Prostate gland (tissue), 2 donors: ENCODE results near the gene CPOX. TPM values are rescaled to one million over a fixed set of nuclear protein-coding genes. Genes with fewer than 3 reads are reported as not detected.

Experiments used
- DNase-seq: peaks from one replicate; pipeline ENCODE4 v3.0.0-alpha.2; 2019; ENCODE audit warnings: low spot score
- H3K27ac ChIP-seq, 2 donors: fragments of 200-600 bp; sonication (generic); 2 replicates each; pipeline ENCODE4 v1.5.1; 2017 to 2019
- H3K27me3 ChIP-seq: fragments of 200-600 bp; sonication (generic); replicated peaks from 2 replicates; pipeline ENCODE4 v1.5.1; 2019; ENCODE audit not compliant: insufficient read depth
- H3K36me3 ChIP-seq, 2 donors: fragments of 200-600 bp; sonication (generic); 1 replicate in 1 of 2; 2 replicates in 1 of 2; pipeline versions ENCODE4 v1.5.1 to v1.8.1; 2017 to 2019
- H3K4me1 ChIP-seq: fragments of 200-600 bp; sonication (generic); replicated peaks from 2 replicates; pipeline ENCODE4 v1.5.1; 2019
- H3K4me3 ChIP-seq, 2 donors: fragments of 200-600 bp; sonication (generic); 2 replicates each; pipeline ENCODE4 v1.5.1; 2017 to 2019
- H3K9me3 ChIP-seq: fragments of 200-600 bp; sonication (generic); 2 replicates; pipeline ENCODE4 v1.5.1; 2017
- CTCF ChIP-seq, 4 experiments: fragments of 200-600 bp in 2 of 4; fragments of 450-650 bp in 2 of 4; sonication (generic) in 2 of 4; IDR thresholded peaks; 1 replicate in 3 of 4; 2 replicates in 1 of 4; pipeline ENCODE4 v1.5.1; 2016 to 2019; ENCODE audit warnings: antibody characterized with exemption in 4 of 4, mild to moderate bottlenecking in 2 of 4, moderate library complexity in 2 of 4
- POLR2A ChIP-seq: fragments of 450-650 bp; IDR thresholded peaks from one replicate; pipeline ENCODE4 v1.6.1; 2016; ENCODE audit warnings: antibody characterized with exemption, mild to moderate bottlenecking
- POLR2AphosphoS5 ChIP-seq: sonication (generic); formaldehyde crosslinking; IDR thresholded peaks from one replicate; pipeline ENCODE4 v1.6.1; 2017; ENCODE audit warnings: antibody characterized with exemption
- WGBS: methylation state at CpG from one replicate; pipeline ENCODE4 v1.1.5; 2018; 5-methylcytosine and 5-hydroxymethylcytosine counted together
- intact Hi-C: fragments of 100-400 bp; cut with DNase I; formaldehyde crosslinking; loops from one replicate; pipeline ENCODE4 v1.14.2; 2022
- total RNA-seq, 2 donors: library from RNA; depleted of rRNA; stranded (reverse); fragments of >200 nt; gene quantifications; one replicate each; pipeline ENCODE4 v1.1.0, GENCODE V29; 2016

CPOX gene
- total RNA-seq, 2 donors from 2014 or later: 25.3 to 25.6 TPM

GRCh38 chr3:98626151-98626550 is 32.7 kb upstream of the CPOX start:
- intact Hi-C loops: no loop called here
- WGBS: 91% methylated on average over 4 of the region's 4 CpGs

GRCh38 chr3:98623572-98624280 is 30.3 kb upstream of the CPOX start:
- intact Hi-C loops: no loop called here
- H3K36me3 ChIP-seq: no peaks in the 10 kb centered on the region
- H3K27ac ChIP-seq: no peak overlapping the region
- H3K27me3 ChIP-seq: no peaks in the 10 kb centered on the region
- no peak overlapping the region for H3K4me3 ChIP-seq
- DNase-seq: no peak
- no peaks in the 10 kb centered on the region for H3K4me1 ChIP-seq
- WGBS: 79% methylated on average over 3 of the region's 3 CpGs
- TF ChIP-seq POLR2A (no peak), CTCF (IDR thresholded peaks at IDR 0.05) (no peak), POLR2AphosphoS5 (no peak)
- no peaks in the 10 kb centered on the region for H3K9me3 ChIP-seq

More at GRCh38 chr3:98626151-98626550, 32.7 kb upstream of the CPOX start:
- H3K9me3 ChIP-seq: no peaks in the 10 kb centered on the region
- DNase-seq: no peak
- H3K36me3 ChIP-seq: no peaks in the 10 kb centered on the region
- no peaks in the 10 kb centered on the region for H3K4me1 ChIP-seq
- H3K27ac ChIP-seq: no peak overlapping the region
- no peaks in the 10 kb centered on the region for H3K27me3 ChIP-seq
- no peak overlapping the region for H3K4me3 ChIP-seq
- no peak for TF ChIP-seq POLR2AphosphoS5
- no peak for TF ChIP-seq POLR2A
- TF ChIP-seq CTCF (IDR thresholded peaks at IDR 0.05): no peak

GRCh38 chr3:98617841-98618240 is 24.4 kb upstream of the CPOX start:
- intact Hi-C loops: no loop called here
- Histone ChIP-seq H3K36me3 (no peaks in the 10 kb centered on the region), H3K9me3 (no peaks in the 10 kb centered on the region), H3K27me3 (no peaks in the 10 kb centered on the region), H3K4me1 (no peaks in the 10 kb centered on the region), H3K27ac (no peak overlapping the region), H3K4me3 (no peak overlapping the region)
- WGBS: 88% methylated on average over 2 of the region's 2 CpGs
- no peak for TF ChIP-seq CTCF (IDR thresholded peaks at IDR 0.05)
- TF ChIP-seq POLR2AphosphoS5: no peak
- no peak for TF ChIP-seq POLR2A
- DNase-seq: no peak

- 86% methylated on average over 4 of the region's 4 CpGs for WGBS
- intact Hi-C loops: no loop called here
- Histone ChIP-seq H3K27me3 (no peaks in the 10 kb centered on the region), H3K27ac (no peak overlapping the region), H3K4me3 (no peak overlapping the region), H3K9me3 (no peaks in the 10 kb centered on the region), H3K36me3 (no peaks in the 10 kb centered on the region), H3K4me1 (no peaks in the 10 kb centered on the region)
- no peak for DNase-seq
- TF ChIP-seq CTCF (IDR thresholded peaks at IDR 0.05): no peak
- TF ChIP-seq POLR2A: no peak
- no peak for TF ChIP-seq POLR2AphosphoS5
These were observed 20.2 kb upstream of the CPOX start for GRCh38 chr3:98613616-98614015.

GRCh38 chr3:98612996-98613517 is 19.6 kb upstream of the CPOX start:
- no peak for DNase-seq
- Histone ChIP-seq H3K4me3 (no peak overlapping the region), H3K9me3 (no peaks in the 10 kb centered on the region), H3K4me1 (no peaks in the 10 kb centered on the region), H3K36me3 (no peaks in the 10 kb centered on the region), H3K27me3 (no peaks in the 10 kb centered on the region), H3K27ac (no peak overlapping the region)
- TF ChIP-seq POLR2A: no peak
- TF ChIP-seq POLR2AphosphoS5: no peak
- TF ChIP-seq CTCF (IDR thresholded peaks at IDR 0.05): no peak
- 85% methylated on average over 6 of the region's 6 CpGs for WGBS
- intact Hi-C loops: no loop called here
